Fibroblast of lung (primary cell): ENCODE data around the gene THOC6.

Source experiments
- CTCF ChIP-seq, 2 donors: IDR thresholded peaks in 1 of 2; conservative IDR thresholded peaks in 1 of 2; 1 replicate in 1 of 2; 2 replicates in 1 of 2; pipeline ENCODE4 v1.5.1; 2011 to 2012; ENCODE audit warnings: low read length in 2 of 2, control low read depth in 1 of 2, inconsistent platforms in 1 of 2, low read depth in 1 of 2, mild to moderate bottlenecking in 1 of 2
- EZH2 ChIP-seq: IDR thresholded peaks from 2 replicates; pipeline ENCODE4 v1.5.1; 2012; ENCODE audit warnings: low read length, control low read depth, mild to moderate bottlenecking; ENCODE audit errors: missing control alignments

- TF ChIP-seq CTCF (conservative IDR thresholded peaks at IDR 0.05 in 1 of 2, IDR thresholded peaks at IDR 0.05 in 1 of 2; ENCODE audit: low read depth in 1 of 2, low read length in 2 of 2) (no peak), EZH2 (peak; percentile 83)
Measured at GRCh38 chr16:3035972-3036725, 12.3 kb downstream of the THOC6 start.
